DOHH2 (cell line): ENCODE results near the gene ARIH2.

Source experiments
- H3F3A ChIP-seq: fragments of 200-600 bp; sonication (generic), shearing (Covaris generic); 2 replicates; pipeline ENCODE4 v1.6.0; 2016; ENCODE audit warnings: antibody characterized with exemption, mild to moderate bottlenecking; ENCODE audit not compliant: control insufficient read depth, insufficient read depth
- H3K27ac ChIP-seq: fragments of 200-600 bp; sonication (generic); 2 replicates; pipeline ENCODE4 v1.5.1; 2014; ENCODE audit warnings: low read depth, mild to moderate bottlenecking, low read length, moderate library complexity
- H3K27me3 ChIP-seq: fragments of 200-600 bp; sonication (generic); 2 replicates; pipeline ENCODE4 v1.6.1; 2014; ENCODE audit warnings: mild to moderate bottlenecking, low read length, mixed read lengths; ENCODE audit not compliant: control insufficient read depth
- H3K36me3 ChIP-seq: fragments of 200-600 bp; sonication (generic); 2 replicates; pipeline ENCODE4 v1.6.1; 2014; ENCODE audit warnings: mild to moderate bottlenecking, low read length, moderate library complexity, mixed read lengths; ENCODE audit not compliant: control insufficient read depth
- H3K4me1 ChIP-seq: fragments of 200-600 bp; sonication (generic); 2 replicates; pipeline ENCODE4 v1.6.1; 2014; ENCODE audit warnings: mild to moderate bottlenecking, low read length, mixed read lengths; ENCODE audit not compliant: control insufficient read depth
- H3K4me2 ChIP-seq: fragments of 200-600 bp; sonication (generic); 2 replicates; pipeline ENCODE4 v1.6.0; 2014; ENCODE audit warnings: mild to moderate bottlenecking, low read length, moderate library complexity
- H3K4me3 ChIP-seq: fragments of 200-600 bp; sonication (generic); 2 replicates; pipeline ENCODE4 v1.5.1; 2014; ENCODE audit warnings: mild to moderate bottlenecking, low read length, mixed read lengths
- H3K79me2 ChIP-seq: fragments of 200-600 bp; sonication (generic); 2 replicates; pipeline ENCODE4 v1.6.1; 2014; ENCODE audit warnings: mild to moderate bottlenecking, low read length, mixed read lengths; ENCODE audit not compliant: control insufficient read depth
- H3K9me2 ChIP-seq: fragments of 200-600 bp; sonication (generic); replicated peaks from 2 replicates; pipeline ENCODE4 v1.6.1; 2014; ENCODE audit warnings: mild to moderate bottlenecking, low read length, mixed read lengths; ENCODE audit not compliant: control insufficient read depth
- H3K9me3 ChIP-seq: fragments of 200-600 bp; sonication (generic); 2 replicates; pipeline ENCODE4 v1.6.1; 2014; ENCODE audit warnings: antibody characterized with exemption, low read length, mixed read lengths; ENCODE audit not compliant: control insufficient read depth, insufficient read depth
- H4K20me1 ChIP-seq: fragments of 200-600 bp; sonication (generic); 2 replicates; pipeline ENCODE4 v1.6.0; 2014; ENCODE audit warnings: low read depth, mild to moderate bottlenecking, antibody characterized with exemption, low read length, moderate library complexity; ENCODE audit not compliant: control insufficient read depth, insufficient read depth
- CTCF ChIP-seq: fragments of 200-600 bp; sonication (generic); IDR thresholded peaks from one replicate; pipeline ENCODE4 v1.5.1; 2014; ENCODE audit warnings: antibody characterized with exemption, mild to moderate bottlenecking, low read depth, low read length; ENCODE audit not compliant: poor library complexity, severe bottlenecking
- EZH2phosphoT487 ChIP-seq: fragments of 200-600 bp; sonication (generic); IDR thresholded peaks from 2 replicates; pipeline ENCODE4 v1.6.1; 2017; ENCODE audit warnings: borderline replicate concordance, mild to moderate bottlenecking, antibody characterized with exemption, low read length, moderate library complexity, mixed read lengths

The ARIH2 gene

GRCh38 chr3:48935530-48935929 lies 16.9 kb downstream of the ARIH2 start:
- Histone ChIP-seq H3F3A (peaks cover 7% of the 10 kb centered on the region; the same call in 1 of the 2 replicates), H3K27me3 (no peaks in the 10 kb centered on the region), H3K9me2 (no peaks in the 10 kb centered on the region), H3K4me2 (no peak overlapping the region), H3K79me2 (peaks cover 91% of the 10 kb centered on the region), H3K27ac (no peak overlapping the region), H4K20me1 (peaks cover 12% of the 10 kb centered on the region; the same call in 1 of the 2 replicates), H3K4me3 (no peak overlapping the region), H3K4me1 (peaks cover 11% of the 10 kb centered on the region), H3K36me3 (peaks cover 63% of the 10 kb centered on the region), H3K9me3 (no peaks in the 10 kb centered on the region)
- no peak for TF ChIP-seq CTCF
- no peak for TF ChIP-seq EZH2phosphoT487

DNA sequence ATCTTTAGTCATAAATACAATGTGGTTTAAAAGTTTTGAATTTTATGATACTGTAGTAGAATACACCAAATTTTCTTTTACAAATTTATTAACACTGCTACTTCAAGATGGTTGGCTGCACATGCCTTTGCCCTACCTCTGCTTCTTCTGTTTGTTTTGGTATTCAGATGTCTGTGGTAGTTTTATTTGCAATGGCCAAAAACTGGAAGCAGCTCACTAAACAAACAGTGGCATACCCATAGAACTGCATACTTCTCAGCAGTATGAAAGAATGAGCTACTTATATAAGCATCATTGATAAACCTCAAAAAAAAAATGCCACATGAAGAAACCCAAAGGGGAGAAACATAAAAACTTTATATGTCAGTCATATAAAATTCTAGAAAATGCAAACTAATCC lies 19.5 kb downstream of the ARIH2 start:
- H3K4me1 ChIP-seq, result no peaks in the 10 kb centered on the region
- TF ChIP-seq CTCF (no peak), EZH2phosphoT487 (no peak)
- H4K20me1 ChIP-seq, result peaks cover 7% of the 10 kb centered on the region; the same call in 1 of the 2 replicates
- H3K4me2 ChIP-seq, result no peak overlapping the region
- no peaks in the 10 kb centered on the region for H3K9me3 ChIP-seq
- no peaks in the 10 kb centered on the region for H3K9me2 ChIP-seq
- H3K79me2 ChIP-seq, result peaks cover 79% of the 10 kb centered on the region
- no peak overlapping the region for H3K27ac ChIP-seq
- H3K27me3 ChIP-seq, result no peaks in the 10 kb centered on the region
- peaks cover 49% of the 10 kb centered on the region for H3K36me3 ChIP-seq
- peaks cover 7% of the 10 kb centered on the region; the same call in 1 of the 2 replicates for H3F3A ChIP-seq
- H3K4me3 ChIP-seq, result no peak overlapping the region

- Histone ChIP-seq H3K4me1 (no peaks in the 10 kb centered on the region), H3K27ac (no peak overlapping the region), H3K79me2 (peaks cover 79% of the 10 kb centered on the region), H3K27me3 (no peaks in the 10 kb centered on the region), H3K9me3 (no peaks in the 10 kb centered on the region), H3K9me2 (no peaks in the 10 kb centered on the region), H3K4me2 (no peak overlapping the region), H3K36me3 (peaks cover 49% of the 10 kb centered on the region), H4K20me1 (peaks cover 8% of the 10 kb centered on the region; the same call in 1 of the 2 replicates), H3K4me3 (no peak overlapping the region), H3F3A (peaks cover 7% of the 10 kb centered on the region; the same call in 1 of the 2 replicates)
- TF ChIP-seq EZH2phosphoT487 (no peak), CTCF (no peak)
Observed at GRCh38 chr3:48938689-48939088, 20.0 kb downstream of the ARIH2 start.

- H3K9me3 ChIP-seq, result no peaks in the 10 kb centered on the region
- H3K27me3 ChIP-seq, result no peaks in the 10 kb centered on the region
- no peak overlapping the region for H3K27ac ChIP-seq
- peaks cover 9% of the 10 kb centered on the region for H3K4me1 ChIP-seq
- TF ChIP-seq EZH2phosphoT487 (no peak), CTCF (no peak)
- H3F3A ChIP-seq, result peaks cover 5% of the 10 kb centered on the region
- no peak overlapping the region for H3K4me2 ChIP-seq
- peaks cover 45% of the 10 kb centered on the region for H3K36me3 ChIP-seq
- peaks cover 78% of the 10 kb centered on the region for H3K79me2 ChIP-seq
- H4K20me1 ChIP-seq, result 0 out of 2 replicates have a peak, but pooled peaks cover 7% of the 10 kb centered on the region
- no peak overlapping the region for H3K4me3 ChIP-seq
- no peaks in the 10 kb centered on the region for H3K9me2 ChIP-seq
Observed at GRCh38 chr3:48945432-48945831, 26.8 kb downstream of the ARIH2 start.
